IMR-90 (cell line): ENCODE results near the gene SGK1. TPM values are rescaled to one million over a fixed set of nuclear protein-coding genes. Genes with fewer than 3 reads are reported as not detected.

Experiments
- polyA plus RNA-seq, 3 experiments: library from polyadenylated mRNA; depleted of rRNA; stranded (reverse); fragments of >200 nt; gene quantifications; 2 replicates each; pipeline ENCODE4 v1.2.3, GENCODE V29; 2012; ENCODE audit warnings: low replicate concordance in 1 of 3
- total RNA-seq: library from RNA; depleted of rRNA; stranded (reverse); fragments of >200 nt; gene quantifications from 2 replicates; pipeline ENCODE4 v1.2.3, GENCODE V29; 2012
- TF ChIP-seq, protein P1 (sequence below): fragments of 150-350 bp; IDR thresholded peaks from 2 replicates; pipeline ENCODE4 v1.6.1; 2016; ENCODE audit warnings: low read depth, mild to moderate bottlenecking, low read length, moderate library complexity, borderline replicate concordance

SGK1 gene
- total and polyA plus RNA-seq, 2 of the 4 experiments (the other 2 are of a cell fraction): 121 to 255 TPM

- TF ChIP-seq, protein P1, sequence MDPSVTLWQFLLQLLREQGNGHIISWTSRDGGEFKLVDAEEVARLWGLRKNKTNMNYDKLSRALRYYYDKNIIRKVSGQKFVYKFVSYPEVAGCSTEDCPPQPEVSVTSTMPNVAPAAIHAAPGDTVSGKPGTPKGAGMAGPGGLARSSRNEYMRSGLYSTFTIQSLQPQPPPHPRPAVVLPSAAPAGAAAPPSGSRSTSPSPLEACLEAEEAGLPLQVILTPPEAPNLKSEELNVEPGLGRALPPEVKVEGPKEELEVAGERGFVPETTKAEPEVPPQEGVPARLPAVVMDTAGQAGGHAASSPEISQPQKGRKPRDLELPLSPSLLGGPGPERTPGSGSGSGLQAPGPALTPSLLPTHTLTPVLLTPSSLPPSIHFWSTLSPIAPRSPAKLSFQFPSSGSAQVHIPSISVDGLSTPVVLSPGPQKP: no peak
Measured at GRCh38 chr6:134176264-134176975, 141.5 kb downstream of the SGK1 start (continued).
